Loucy (cell line): ENCODE data around the gene ZNF382.

ENCODE experiments used
- CTCF ChIP-seq: fragments of 200-600 bp; sonication (generic); conservative IDR thresholded peaks from 2 replicates; pipeline ENCODE4 v1.5.1; 2014; ENCODE audit warnings: mild to moderate bottlenecking, antibody characterized with exemption, low read length
- EZH2phosphoT487 ChIP-seq: fragments of 200-600 bp; IDR thresholded peaks from 2 replicates; pipeline ENCODE4 v1.6.1; 2018; ENCODE audit warnings: antibody characterized with exemption, mild to moderate bottlenecking, moderate library complexity, borderline replicate concordance

- TF ChIP-seq CTCF (no peak), EZH2phosphoT487 (no peak)
These were observed 865 bp downstream of the ZNF382 start for GRCh38 chr19:36605877-36606478.
